Keratinocyte (primary cell): ENCODE results near the gene PLXDC1.

Experiments
- EZH2 ChIP-seq: IDR thresholded peaks from one replicate; pipeline ENCODE4 v1.6.1; 2012; ENCODE audit warnings: inconsistent platforms, mild to moderate bottlenecking, low read length, moderate library complexity
- TF ChIP-seq, protein P1 (sequence below), 3 experiments: IDR thresholded peaks in 1 of 3; conservative IDR thresholded peaks in 1 of 3; optimal IDR thresholded peaks in 1 of 3; 2 replicates in 2 of 3; 3 replicates in 1 of 3; pipeline versions ENCODE3 to v1.5.1; 2011; ENCODE audit warnings: low read length in 3 of 3, mild to moderate bottlenecking in 3 of 3, moderate library complexity in 2 of 3, control low read depth in 1 of 3, inconsistent platforms in 1 of 3; ENCODE audit not compliant: insufficient read depth in 2 of 3; ENCODE audit errors: extremely low read depth in 1 of 3

DNA sequence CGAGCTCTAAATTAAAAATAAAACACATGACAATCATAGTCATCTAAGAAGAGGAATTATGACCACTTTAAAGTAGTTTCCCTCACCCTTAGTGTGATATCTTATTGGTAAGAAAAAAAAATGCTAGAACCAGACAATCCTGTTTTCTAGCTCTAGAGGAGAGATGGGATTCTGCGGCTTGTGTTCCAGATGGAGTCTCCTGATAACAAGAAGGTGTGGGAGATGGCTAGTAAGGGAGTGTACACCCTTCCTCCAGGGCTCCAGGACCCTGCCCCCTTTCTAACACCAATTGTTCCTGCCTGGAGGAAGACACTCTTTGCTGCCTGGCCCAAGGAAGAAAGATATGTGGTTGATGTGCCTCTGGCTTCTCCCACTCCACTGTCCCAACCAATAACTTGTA, 115.4 kb downstream of the PLXDC1 start:
- TF ChIP-seq, protein P1, sequence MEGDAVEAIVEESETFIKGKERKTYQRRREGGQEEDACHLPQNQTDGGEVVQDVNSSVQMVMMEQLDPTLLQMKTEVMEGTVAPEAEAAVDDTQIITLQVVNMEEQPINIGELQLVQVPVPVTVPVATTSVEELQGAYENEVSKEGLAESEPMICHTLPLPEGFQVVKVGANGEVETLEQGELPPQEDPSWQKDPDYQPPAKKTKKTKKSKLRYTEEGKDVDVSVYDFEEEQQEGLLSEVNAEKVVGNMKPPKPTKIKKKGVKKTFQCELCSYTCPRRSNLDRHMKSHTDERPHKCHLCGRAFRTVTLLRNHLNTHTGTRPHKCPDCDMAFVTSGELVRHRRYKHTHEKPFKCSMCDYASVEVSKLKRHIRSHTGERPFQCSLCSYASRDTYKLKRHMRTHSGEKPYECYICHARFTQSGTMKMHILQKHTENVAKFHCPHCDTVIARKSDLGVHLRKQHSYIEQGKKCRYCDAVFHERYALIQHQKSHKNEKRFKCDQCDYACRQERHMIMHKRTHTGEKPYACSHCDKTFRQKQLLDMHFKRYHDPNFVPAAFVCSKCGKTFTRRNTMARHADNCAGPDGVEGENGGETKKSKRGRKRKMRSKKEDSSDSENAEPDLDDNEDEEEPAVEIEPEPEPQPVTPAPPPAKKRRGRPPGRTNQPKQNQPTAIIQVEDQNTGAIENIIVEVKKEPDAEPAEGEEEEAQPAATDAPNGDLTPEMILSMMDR (optimal IDR thresholded peaks at IDR 0.05 in 1 of 3, IDR thresholded peaks at IDR 0.05 in 1 of 3, conservative IDR thresholded peaks at IDR 0.05 in 1 of 3; ENCODE audit: extremely low read depth in 1 of 3, insufficient read depth in 2 of 3, low read length in 3 of 3) = no peak
- TF ChIP-seq EZH2 = no peak
